Retinal pigment epithelial cell (primary cell): ENCODE measurements around the gene UBE2I.

ENCODE experiments used
- DNase-seq: peaks from one replicate; pipeline ENCODE4 v3.0.0-alpha.2; 2010; ENCODE audit warnings: low read depth
- H3K4me3 ChIP-seq: 2 replicates; pipeline ENCODE4 v1.5.1; 2011; ENCODE audit warnings: mild to moderate bottlenecking, low read length, control low read depth, moderate library complexity
- CTCF ChIP-seq: conservative IDR thresholded peaks from 2 replicates; pipeline ENCODE4 v1.5.1; 2011; ENCODE audit warnings: low read depth, low read length, control low read depth, inconsistent platforms

Gene UBE2I

GRCh38 chr16:1331712-1332617 is 22.5 kb downstream of the UBE2I start:
- peak overlapping the region; percentile 9 for H3K4me3 ChIP-seq
- TF ChIP-seq CTCF, result no peak
- DNase-seq, result peak; percentile 54

GRCh38 chr16:1332618-1333148 is 23.2 kb downstream of the UBE2I start:
- no peak overlapping the region for H3K4me3 ChIP-seq
- no peak for TF ChIP-seq CTCF
- DNase-seq, result no peak

- DNase-seq, result no peak
- no peak for TF ChIP-seq CTCF
- no peak within 1 kb of the TSS for H3K4me3 ChIP-seq
Observed at GRCh38 chr16:1333149-1333812, 23.8 kb downstream of the UBE2I start, which contains the start of gene BAIAP3. Gene BAIAP3, plus strand, starts transcription at chr16:1333645. Its CDS starts 4,905 bp downstream, at chr16:1338550.

- no peak overlapping the region for H3K4me3 ChIP-seq
- no peak for TF ChIP-seq CTCF
- no peak for DNase-seq
Observed at GRCh38 chr16:1333854-1334700, 24.6 kb downstream of the UBE2I start.

- DNase-seq, result no peak
- no peak for TF ChIP-seq CTCF
- no peak overlapping the region for H3K4me3 ChIP-seq
Observed at GRCh38 chr16:1334739-1335138, 25.3 kb downstream of the UBE2I start.

- TF ChIP-seq CTCF, result no peak
- no peak for DNase-seq
- no peak overlapping the region for H3K4me3 ChIP-seq
Observed at GRCh38 chr16:1335211-1335971, 26.0 kb downstream of the UBE2I start.
